Naive B cell (primary cell): Measurements from ENCODE around the gene PCBP3. TPM values are rescaled to one million over a fixed set of nuclear protein-coding genes. Genes with fewer than 3 reads are reported as not detected.
"Not testable (repeated sequence)": the region's sequence is repeated elsewhere in the genome, so short reads cannot be mapped to it uniquely, and the experiment has no call there.

Experiments
- ATAC-seq, 2 donors: fragments of 150-1000 bp; cut with Tn5 transposase; 2 replicates each; pipeline ENCODE4 v1.10.0; 2021; ENCODE audit warnings: low read depth in 2 of 2, mild to moderate bottlenecking in 2 of 2, moderate library complexity in 2 of 2
- DNase-seq: peaks from one replicate; pipeline ENCODE4 v3.0.0; 2022
- H3K27ac Mint-ChIP-seq, 6 donors: one replicate each; pipeline ENCODE4 v1.8.0; 2020 to 2022; ENCODE audit warnings: mild to moderate bottlenecking in 6 of 6, mixed read lengths in 6 of 6, moderate library complexity in 5 of 6, inconsistent platforms in 2 of 6
- H3K27me3 Mint-ChIP-seq, 3 donors: one replicate each; pipeline ENCODE4 v1.8.0; 2021 to 2022; ENCODE audit warnings: mixed read lengths in 3 of 3, mild to moderate bottlenecking in 1 of 3
- H3K36me3 Mint-ChIP-seq, 2 donors: one replicate each; pipeline ENCODE4 v1.8.0; 2020 to 2022; ENCODE audit warnings: mixed read lengths in 2 of 2, inconsistent platforms in 1 of 2, mild to moderate bottlenecking in 1 of 2
- H3K4me1 Mint-ChIP-seq, 3 donors: one replicate each; pipeline ENCODE4 v1.8.0; 2020 to 2022; ENCODE audit warnings: mixed read lengths in 3 of 3, inconsistent platforms in 1 of 3, mild to moderate bottlenecking in 1 of 3, moderate library complexity in 1 of 3
- H3K4me3 Mint-ChIP-seq, 8 donors: one replicate each; pipeline ENCODE4 v1.8.0; 2020 to 2022; ENCODE audit warnings: mild to moderate bottlenecking in 8 of 8, mixed read lengths in 8 of 8, moderate library complexity in 8 of 8, inconsistent platforms in 2 of 8
- H3K9me3 Mint-ChIP-seq, 7 donors: one replicate each; pipeline ENCODE4 v1.8.0; 2020 to 2022; ENCODE audit warnings: mixed read lengths in 7 of 7, mild to moderate bottlenecking in 5 of 7, inconsistent platforms in 2 of 7, moderate library complexity in 1 of 7
- polyA plus RNA-seq, 6 donors: library from polyadenylated mRNA; unstranded; fragments of 300-500 nt; fragmentation: Illumina TruSeq; gene quantifications; one replicate each; pipeline ENCODE4 v1.2.3, GENCODE V29; 2021; ENCODE audit warnings: low read depth in 6 of 6

PCBP3 gene
- polyA plus RNA-seq, 6 donors from 2014 or later, result 0.60 to 1.5 (median 0.93) TPM; not detected in 2

GRCh38 chr21:45944601-45945000 is 301.1 kb downstream of the PCBP3 start:
- H3K4me3 Mint-ChIP-seq, result no peak overlapping the region
- no peaks in the 10 kb centered on the region for H3K4me1 Mint-ChIP-seq
- no peak overlapping the region for H3K27ac Mint-ChIP-seq
- H3K9me3 Mint-ChIP-seq, result peaks cover 0 to 3% (median 0%) of the 10 kb centered on the region in 7 donors
- no peaks in the 10 kb centered on the region for H3K27me3 Mint-ChIP-seq
- DNase-seq, result no peak
- no peak for ATAC-seq
- H3K36me3 Mint-ChIP-seq, result no peaks in the 10 kb centered on the region

- DNase-seq (no peak), ATAC-seq (no peak)
- no peaks in the 10 kb centered on the region for H3K36me3 Mint-ChIP-seq
- H3K4me1 Mint-ChIP-seq, result no peaks in the 10 kb centered on the region
- no peaks in the 10 kb centered on the region for H3K27me3 Mint-ChIP-seq
- no peak overlapping the region for H3K4me3 Mint-ChIP-seq
- H3K27ac Mint-ChIP-seq, result no peak overlapping the region
- H3K9me3 Mint-ChIP-seq, result peaks cover 0 to 3% (median 0%) of the 10 kb centered on the region in 7 donors
Measured at GRCh38 chr21:45945066-45945867, 301.7 kb downstream of the PCBP3 start.

GRCh38 chr21:45945868-45946210 is 302.3 kb downstream of the PCBP3 start:
- no peak overlapping the region for H3K27ac Mint-ChIP-seq
- H3K27me3 Mint-ChIP-seq, result peaks cover 0 to under 1% (median 0%) of the 10 kb centered on the region in 3 donors
- no peaks in the 10 kb centered on the region for H3K36me3 Mint-ChIP-seq
- no peaks in the 10 kb centered on the region for H3K4me1 Mint-ChIP-seq
- DNase-seq (no peak), ATAC-seq (no peak)
- H3K9me3 Mint-ChIP-seq, result peaks cover 0 to 3% (median 0%) of the 10 kb centered on the region in 7 donors
- no peak overlapping the region for H3K4me3 Mint-ChIP-seq

GRCh38 chr21:45947296-45947695 is 303.8 kb downstream of the PCBP3 start:
- no peak overlapping the region for H3K4me3 Mint-ChIP-seq
- H3K27ac Mint-ChIP-seq, result peak overlapping the region in 1 of 6 donors; percentile 50
- no peaks in the 10 kb centered on the region for H3K36me3 Mint-ChIP-seq
- peaks cover 0 to 6% (median 0%) of the 10 kb centered on the region in 3 donors for H3K27me3 Mint-ChIP-seq
- no peak for DNase-seq
- no peaks in the 10 kb centered on the region for H3K4me1 Mint-ChIP-seq
- H3K9me3 Mint-ChIP-seq, result peaks cover 0 to 3% (median 0%) of the 10 kb centered on the region in 7 donors
- no peak for ATAC-seq

- DNase-seq, result no peak
- ATAC-seq, result no peak
- peaks cover 0 to 8% (median 4%) of the 10 kb centered on the region in 3 donors for H3K27me3 Mint-ChIP-seq
- H3K4me3 Mint-ChIP-seq, result no peak overlapping the region
- no peaks in the 10 kb centered on the region for H3K4me1 Mint-ChIP-seq
- H3K9me3 Mint-ChIP-seq, result peaks cover 0 to 4% (median 2%) of the 10 kb centered on the region in 7 donors
- H3K36me3 Mint-ChIP-seq, result no peaks in the 10 kb centered on the region
- H3K27ac Mint-ChIP-seq, result no peak overlapping the region
Measured at GRCh38 chr21:45947716-45948255, 304.3 kb downstream of the PCBP3 start.

- Mint-ChIP-seq H3K27ac (no peak overlapping the region), H3K4me3 (no peak overlapping the region), H3K4me1 (no peaks in the 10 kb centered on the region), H3K36me3 (no peaks in the 10 kb centered on the region), H3K27me3 (peaks cover 0 to 15% (median 7%) of the 10 kb centered on the region in 3 donors), H3K9me3 (peaks cover 0 to 6% (median 2%) of the 10 kb centered on the region in 7 donors)
- no peak for DNase-seq
- ATAC-seq, result no peak
Measured at GRCh38 chr21:45948576-45949141, 305.1 kb downstream of the PCBP3 start.

- DNase-seq (no peak), ATAC-seq (no peak)
- H3K4me3 Mint-ChIP-seq, result no peak overlapping the region
- H3K27me3 Mint-ChIP-seq, result peaks cover 3 to 15% (median 7%) of the 10 kb centered on the region in 3 donors
- H3K4me1 Mint-ChIP-seq, result no peaks in the 10 kb centered on the region
- no peak overlapping the region for H3K27ac Mint-ChIP-seq
- peaks cover 0 to 6% (median 2%) of the 10 kb centered on the region in 7 donors for H3K9me3 Mint-ChIP-seq
- no peaks in the 10 kb centered on the region for H3K36me3 Mint-ChIP-seq
Measured at GRCh38 chr21:45949928-45950739, 306.6 kb downstream of the PCBP3 start.

- H3K27me3 Mint-ChIP-seq, result peaks cover 6 to 15% (median 8%) of the 10 kb centered on the region in 3 donors
- H3K36me3 Mint-ChIP-seq, result no peaks in the 10 kb centered on the region
- ATAC-seq, result no peak
- no peak for DNase-seq
- no peak overlapping the region for H3K27ac Mint-ChIP-seq
- peaks cover 0 to 6% (median 2%) of the 10 kb centered on the region in 7 donors for H3K9me3 Mint-ChIP-seq
- no peak overlapping the region for H3K4me3 Mint-ChIP-seq
- H3K4me1 Mint-ChIP-seq, result no peaks in the 10 kb centered on the region
Measured at GRCh38 chr21:45950740-45951515, 307.4 kb downstream of the PCBP3 start.

- no peak overlapping the region for H3K27ac Mint-ChIP-seq
- no peak for DNase-seq
- H3K36me3 Mint-ChIP-seq, result no peaks in the 10 kb centered on the region
- H3K4me3 Mint-ChIP-seq, result no peak overlapping the region
- H3K4me1 Mint-ChIP-seq, result no peaks in the 10 kb centered on the region
- peaks cover 0 to 6% (median 3%) of the 10 kb centered on the region in 7 donors for H3K9me3 Mint-ChIP-seq
- ATAC-seq, result no peak
- peaks cover 13 to 23% (median 15%) of the 10 kb centered on the region in 3 donors for H3K27me3 Mint-ChIP-seq
Measured at GRCh38 chr21:45951676-45952075, 308.2 kb downstream of the PCBP3 start.

GRCh38 chr21:45952527-45952926 is 309.0 kb downstream of the PCBP3 start:
- H3K4me1 Mint-ChIP-seq, H3K27ac Mint-ChIP-seq, DNase-seq, ATAC-seq, H3K4me3 Mint-ChIP-seq, H3K9me3 Mint-ChIP-seq, H3K36me3 Mint-ChIP-seq: not testable (repeated sequence)
- H3K27me3 Mint-ChIP-seq, result peaks cover 18 to 31% (median 18%) of the 10 kb centered on the region in 3 donors

- H3K36me3 Mint-ChIP-seq, result no peaks in the 10 kb centered on the region
- no peak overlapping the region for H3K27ac Mint-ChIP-seq
- DNase-seq (no peak), ATAC-seq (no peak)
- H3K4me1 Mint-ChIP-seq, result no peaks in the 10 kb centered on the region
- no peak overlapping the region for H3K4me3 Mint-ChIP-seq
- H3K27me3 Mint-ChIP-seq, result peaks cover 18 to 34% (median 20%) of the 10 kb centered on the region in 3 donors
- H3K9me3 Mint-ChIP-seq, result peaks cover 0 to 6% (median 3%) of the 10 kb centered on the region in 7 donors
Measured at GRCh38 chr21:45952974-45953373, 309.4 kb downstream of the PCBP3 start.

- Mint-ChIP-seq H3K27ac (no peak overlapping the region), H3K36me3 (no peaks in the 10 kb centered on the region), H3K4me3 (no peak overlapping the region), H3K4me1 (no peaks in the 10 kb centered on the region), H3K27me3 (peaks cover 30 to 47% (median 31%) of the 10 kb centered on the region in 3 donors), H3K9me3 (peaks cover 0 to 10% (median 4%) of the 10 kb centered on the region in 7 donors)
- DNase-seq (no peak), ATAC-seq (no peak)
Measured at GRCh38 chr21:45954261-45954660, 310.7 kb downstream of the PCBP3 start.

GRCh38 chr21:45954921-45955320 is 311.4 kb downstream of the PCBP3 start:
- Mint-ChIP-seq H3K4me1 (no peaks in the 10 kb centered on the region), H3K4me3 (no peak overlapping the region), H3K27ac (peak overlapping the region in 1 of 6 donors; percentile 35), H3K36me3 (no peaks in the 10 kb centered on the region), H3K9me3 (peaks cover 0 to 10% (median 4%) of the 10 kb centered on the region in 7 donors), H3K27me3 (peaks cover 31 to 50% (median 33%) of the 10 kb centered on the region in 3 donors)
- ATAC-seq (no peak), DNase-seq (no peak)
